C4-2B (cell line): Measurements from ENCODE around the gene NME5.

Experiments
- H3K27ac ChIP-seq: fragments of 450-650 bp; 2 replicates; pipeline ENCODE4 v1.5.1; 2017
- ZFX ChIP-seq: fragments of 450-650 bp; IDR thresholded peaks from 2 replicates; pipeline ENCODE4 v1.6.1; 2017
- TF ChIP-seq, protein P1 (sequence below): fragments of 450-650 bp; conservative IDR thresholded peaks from 2 replicates; pipeline ENCODE4 v1.5.1; 2017; ENCODE audit warnings: mild to moderate bottlenecking

NME5 gene

DNA sequence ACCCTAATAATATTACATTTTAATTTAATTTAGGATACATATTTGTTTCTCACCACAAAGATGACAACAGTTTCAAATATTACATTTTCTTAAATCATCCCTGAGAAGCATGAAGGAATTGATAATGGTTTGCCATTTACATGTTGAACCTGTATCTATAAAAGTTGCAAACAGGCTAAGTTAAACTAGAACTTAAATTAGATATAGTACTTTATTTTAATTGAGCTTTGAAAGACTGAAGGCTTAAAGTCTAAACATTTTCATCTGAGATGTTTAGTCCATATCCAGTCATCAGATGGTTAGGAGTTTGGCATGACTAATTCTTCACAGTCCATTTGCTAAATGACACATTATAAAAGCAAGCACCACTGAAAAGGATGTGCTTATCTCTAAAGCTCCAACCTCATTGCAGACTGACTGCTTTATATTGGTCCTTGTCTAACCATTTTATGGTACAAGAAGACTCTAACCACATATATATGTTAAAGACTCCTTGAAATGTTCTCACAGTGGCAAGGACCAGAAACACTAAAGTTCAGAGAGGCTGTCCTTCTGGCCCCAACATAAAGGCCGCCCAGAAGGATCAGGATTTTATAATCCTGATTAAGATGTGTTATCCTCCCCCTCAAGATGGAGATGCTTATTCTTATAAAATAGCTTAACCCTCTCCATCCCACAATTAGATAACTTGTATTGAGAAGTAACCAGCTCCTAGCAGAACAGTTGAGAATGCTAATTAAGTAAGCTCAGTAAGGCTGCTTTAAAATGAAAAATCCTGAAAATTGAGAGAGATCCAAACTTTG lies 29.6 kb downstream of the NME5 start:
- TF ChIP-seq ZFX, result no peak
- TF ChIP-seq, protein P1, sequence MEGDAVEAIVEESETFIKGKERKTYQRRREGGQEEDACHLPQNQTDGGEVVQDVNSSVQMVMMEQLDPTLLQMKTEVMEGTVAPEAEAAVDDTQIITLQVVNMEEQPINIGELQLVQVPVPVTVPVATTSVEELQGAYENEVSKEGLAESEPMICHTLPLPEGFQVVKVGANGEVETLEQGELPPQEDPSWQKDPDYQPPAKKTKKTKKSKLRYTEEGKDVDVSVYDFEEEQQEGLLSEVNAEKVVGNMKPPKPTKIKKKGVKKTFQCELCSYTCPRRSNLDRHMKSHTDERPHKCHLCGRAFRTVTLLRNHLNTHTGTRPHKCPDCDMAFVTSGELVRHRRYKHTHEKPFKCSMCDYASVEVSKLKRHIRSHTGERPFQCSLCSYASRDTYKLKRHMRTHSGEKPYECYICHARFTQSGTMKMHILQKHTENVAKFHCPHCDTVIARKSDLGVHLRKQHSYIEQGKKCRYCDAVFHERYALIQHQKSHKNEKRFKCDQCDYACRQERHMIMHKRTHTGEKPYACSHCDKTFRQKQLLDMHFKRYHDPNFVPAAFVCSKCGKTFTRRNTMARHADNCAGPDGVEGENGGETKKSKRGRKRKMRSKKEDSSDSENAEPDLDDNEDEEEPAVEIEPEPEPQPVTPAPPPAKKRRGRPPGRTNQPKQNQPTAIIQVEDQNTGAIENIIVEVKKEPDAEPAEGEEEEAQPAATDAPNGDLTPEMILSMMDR, result no peak
- no peak overlapping the region for H3K27ac ChIP-seq

- H3K27ac ChIP-seq, result no peak overlapping the region
- TF ChIP-seq, protein P1, result no peak
- TF ChIP-seq ZFX, result no peak
These were observed 32.0 kb downstream of the NME5 start for GRCh38 chr5:138107213-138107612.

- H3K27ac ChIP-seq, result no peak overlapping the region
- no peak for TF ChIP-seq ZFX
- TF ChIP-seq, protein P1, result no peak
These were observed 33.5 kb downstream of the NME5 start for GRCh38 chr5:138105709-138106108.

DNA sequence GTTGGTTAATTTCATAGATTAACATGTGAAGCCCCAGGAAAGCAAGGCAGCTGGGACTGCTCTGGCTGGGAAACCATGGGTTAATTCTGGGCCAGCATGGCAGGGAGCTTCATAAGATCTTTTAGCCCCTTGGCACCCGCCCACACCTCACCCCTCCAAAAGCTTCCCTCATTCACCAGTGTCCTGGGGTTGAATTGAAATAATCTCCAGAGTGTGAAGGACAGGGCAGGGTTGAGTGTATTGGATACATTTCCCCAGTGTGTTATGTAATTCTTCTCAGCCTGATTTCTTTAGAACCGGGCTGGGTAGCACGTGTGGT lies 36.0 kb downstream of the NME5 start:
- no peak overlapping the region for H3K27ac ChIP-seq
- TF ChIP-seq, protein P1, result no peak
- TF ChIP-seq ZFX, result no peak

DNA sequence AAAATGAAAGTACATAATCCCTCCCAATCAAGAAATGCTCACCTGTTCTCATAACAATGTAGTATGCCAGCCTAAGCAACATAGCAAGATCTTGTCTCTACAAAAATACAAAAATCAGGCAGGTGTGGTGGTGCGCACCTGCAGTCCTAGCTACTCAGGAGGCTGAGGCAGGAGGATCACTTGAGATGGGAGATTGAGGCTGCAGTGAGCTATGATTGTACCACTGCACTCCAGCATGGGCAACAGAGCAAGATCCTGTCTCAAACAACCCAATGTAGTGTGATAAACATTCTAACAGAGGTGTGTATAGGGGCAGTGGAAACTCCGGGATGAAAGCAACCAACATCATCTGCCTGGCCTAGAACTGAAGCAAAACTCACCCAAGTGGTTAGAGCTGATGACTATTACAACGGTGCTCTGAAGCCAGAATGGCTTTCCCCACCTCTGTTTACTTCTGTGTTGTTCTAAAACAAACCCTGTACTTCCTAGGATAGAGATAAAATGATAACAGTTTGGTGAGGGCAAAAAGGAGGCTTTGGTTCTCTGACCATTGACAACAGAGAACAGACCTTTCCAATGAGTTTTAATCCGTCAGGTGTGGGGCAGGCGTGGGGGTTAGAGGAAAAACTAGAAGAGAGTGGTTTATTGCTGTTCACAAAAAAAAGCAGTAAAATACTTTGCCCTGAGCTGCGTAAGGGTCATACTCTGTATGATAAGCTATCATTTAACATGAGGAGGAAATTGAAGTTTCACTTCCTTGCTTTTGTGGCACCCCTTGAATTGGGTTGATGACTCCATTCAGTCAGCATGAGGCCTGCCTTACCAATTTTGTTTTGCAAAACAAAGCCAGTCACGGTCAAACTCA lies 36.5 kb downstream of the NME5 start:
- no peak overlapping the region for H3K27ac ChIP-seq
- TF ChIP-seq ZFX, result no peak
- TF ChIP-seq, protein P1, result no peak

DNA sequence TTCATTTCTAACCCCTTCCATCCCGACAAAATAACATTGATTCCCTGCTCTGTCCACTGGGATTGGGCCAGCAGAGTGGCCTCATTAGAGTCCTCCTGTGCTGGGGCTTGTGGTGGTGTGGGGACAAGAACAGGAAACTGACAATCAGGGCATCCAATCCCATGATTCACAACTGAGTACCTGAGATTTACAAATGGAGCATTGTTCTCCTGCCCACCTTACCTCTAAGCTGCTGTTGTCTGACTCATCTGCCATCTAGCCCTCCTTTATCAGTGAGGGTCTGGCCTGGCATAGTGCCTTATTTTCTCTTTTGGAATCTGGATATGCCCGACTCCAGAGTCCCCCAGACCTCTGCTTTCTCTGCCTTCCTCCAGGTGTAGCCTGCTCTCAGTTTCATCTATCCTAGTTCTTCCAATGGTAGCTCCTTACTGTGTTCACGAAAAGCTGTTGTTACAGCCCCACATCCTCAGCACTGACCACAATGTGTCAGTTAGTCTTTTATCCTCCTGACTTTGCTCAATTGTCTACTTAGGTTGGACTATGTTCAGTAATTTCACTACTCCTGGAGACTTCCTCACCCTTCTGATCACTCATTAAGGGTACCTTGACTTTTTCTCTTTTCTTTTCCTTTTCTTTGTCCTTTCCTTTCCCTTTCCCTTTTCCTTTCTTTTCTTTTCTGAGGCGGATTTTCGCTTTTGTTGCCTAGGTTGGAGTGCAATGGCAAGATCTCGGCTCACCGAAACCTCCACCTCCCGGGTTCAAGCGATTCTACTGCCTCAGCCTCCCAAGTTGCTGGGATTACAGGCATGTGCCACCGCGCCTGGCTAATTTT lies 42.0 kb downstream of the NME5 start:
- H3K27ac ChIP-seq, result no peak overlapping the region
- no peak for TF ChIP-seq ZFX
- TF ChIP-seq, protein P1, result no peak
